Measurements from ENCODE around the gene ANO1. TPM values are rescaled to one million over a fixed set of nuclear protein-coding genes. Genes with fewer than 3 reads are reported as not detected.

Gene ANO1
- total RNA-seq, 2 donors from 2014 or later: 10.2 to 29.4 TPM

DNA sequence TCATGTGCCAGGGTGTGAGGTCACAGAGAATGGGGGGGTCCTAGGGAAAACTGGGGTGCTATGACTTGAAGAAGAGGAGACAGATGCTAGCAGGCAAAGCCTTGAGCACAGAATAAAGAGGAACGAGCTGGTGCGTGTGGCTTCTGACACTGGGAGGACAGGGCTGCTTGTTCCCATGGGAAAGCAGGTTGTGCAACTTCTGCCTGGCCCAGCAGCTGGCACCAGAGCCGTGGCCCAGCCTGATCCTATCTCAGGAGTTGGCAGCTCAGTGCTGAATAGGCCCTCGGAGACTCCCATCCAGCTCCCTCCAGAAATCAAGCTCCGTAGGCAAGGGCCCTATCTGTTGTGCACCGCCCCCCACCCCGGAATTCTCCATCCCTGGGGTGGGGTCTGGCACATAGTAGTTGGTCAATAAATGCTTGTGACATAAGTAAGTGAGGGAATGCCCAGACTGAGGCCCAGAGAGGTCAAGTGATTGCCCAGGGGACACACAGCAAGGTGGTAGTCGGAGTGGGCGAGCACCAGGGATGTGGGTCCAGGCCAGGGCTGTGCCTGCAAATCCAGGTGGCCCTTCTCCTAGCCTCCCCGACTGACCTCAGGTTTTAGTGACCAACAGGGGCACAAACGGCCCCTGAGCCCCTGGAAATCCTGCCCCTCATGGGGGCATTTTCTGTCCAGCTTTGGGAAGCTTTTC lies 105.5 kb downstream of the ANO1 start:
- H3K36me3 ChIP-seq: no peaks in the 10 kb centered on the region
- TF ChIP-seq CTCF (IDR thresholded peaks at IDR 0.05): no peak
- no peak overlapping the region for H3K27ac ChIP-seq
- no peaks in the 10 kb centered on the region for H3K4me1 ChIP-seq
- H3K4me3 ChIP-seq: no peak overlapping the region
- DNase-seq (ENCODE audit: low spot score): no peak
- no peaks in the 10 kb centered on the region for H3K9me3 ChIP-seq
- H3K27me3 ChIP-seq: no peaks in the 10 kb centered on the region

DNA sequence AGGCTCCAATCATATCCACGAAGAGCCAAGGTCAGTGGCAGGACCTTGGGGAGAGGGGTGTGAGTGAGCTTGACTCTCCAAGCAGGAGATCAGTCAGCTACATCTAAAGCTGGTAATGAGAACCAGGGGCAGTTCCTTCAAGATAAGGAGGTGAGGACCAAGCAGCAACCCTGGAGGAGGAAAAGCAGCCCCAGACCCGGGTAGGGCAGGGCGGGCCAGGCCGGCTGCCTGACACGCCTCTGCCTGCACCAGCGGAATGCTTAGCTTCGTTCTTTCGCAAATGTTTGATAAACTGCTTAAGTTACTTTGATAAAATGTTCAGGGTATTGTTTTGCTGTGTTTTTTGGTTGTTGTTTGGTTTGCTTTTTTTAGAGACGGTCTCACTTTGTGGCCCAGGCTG lies 106.3 kb downstream of the ANO1 start:
- Histone ChIP-seq H3K27ac (no peak overlapping the region), H3K4me1 (no peaks in the 10 kb centered on the region), H3K9me3 (no peaks in the 10 kb centered on the region), H3K36me3 (no peaks in the 10 kb centered on the region), H3K4me3 (no peak overlapping the region), H3K27me3 (no peaks in the 10 kb centered on the region)
- no peak for TF ChIP-seq CTCF (IDR thresholded peaks at IDR 0.05)
- DNase-seq (ENCODE audit: low spot score): no peak

- no peak overlapping the region for H3K4me3 ChIP-seq
- H3K27me3 ChIP-seq: no peaks in the 10 kb centered on the region
- no peaks in the 10 kb centered on the region for H3K4me1 ChIP-seq
- H3K27ac ChIP-seq: no peak overlapping the region
- no peak for DNase-seq (ENCODE audit: low spot score)
- no peak for TF ChIP-seq CTCF (IDR thresholded peaks at IDR 0.05)
- H3K36me3 ChIP-seq: no peaks in the 10 kb centered on the region
- H3K9me3 ChIP-seq: no peaks in the 10 kb centered on the region
These were observed 107.4 kb downstream of the ANO1 start for GRCh38 chr11:70185348-70186055.

- no peaks in the 10 kb centered on the region for H3K9me3 ChIP-seq
- H3K4me3 ChIP-seq: no peak overlapping the region
- H3K27me3 ChIP-seq: no peaks in the 10 kb centered on the region
- DNase-seq (ENCODE audit: low spot score): no peak
- TF ChIP-seq CTCF (IDR thresholded peaks at IDR 0.05): no peak
- no peak overlapping the region for H3K27ac ChIP-seq
- H3K4me1 ChIP-seq: no peaks in the 10 kb centered on the region
- H3K36me3 ChIP-seq: no peaks in the 10 kb centered on the region
These were observed 108.3 kb downstream of the ANO1 start for GRCh38 chr11:70186420-70186819.

- H3K27ac ChIP-seq: no peak overlapping the region
- DNase-seq (ENCODE audit: low spot score): no peak
- H3K36me3 ChIP-seq: no peaks in the 10 kb centered on the region
- H3K4me1 ChIP-seq: no peaks in the 10 kb centered on the region
- no peaks in the 10 kb centered on the region for H3K9me3 ChIP-seq
- no peaks in the 10 kb centered on the region for H3K27me3 ChIP-seq
- no peak for TF ChIP-seq CTCF (IDR thresholded peaks at IDR 0.05)
- no peak overlapping the region for H3K4me3 ChIP-seq
These were observed 108.8 kb downstream of the ANO1 start for GRCh38 chr11:70186936-70187335.

Measured in right atrium auricular region (tissue), 2 donors.